Fibroblast of lung (primary cell): ENCODE data around the gene NEK6. TPM values are rescaled to one million over a fixed set of nuclear protein-coding genes. Genes with fewer than 3 reads are reported as not detected.

Source experiments
- DNase-seq, 2 donors: peaks; one replicate each; pipeline versions ENCODE4 v3.0.0 to v3.0.0-alpha.2; 2010; ENCODE audit warnings: low read depth in 2 of 2
- H2AFZ ChIP-seq: 2 replicates; pipeline ENCODE4 v1.5.1; 2012; ENCODE audit warnings: low read length, control low read depth, inconsistent platforms
- H3K27ac ChIP-seq: 2 replicates; pipeline ENCODE4 v1.5.1; 2011; ENCODE audit warnings: low read length, control low read depth; ENCODE audit not compliant: insufficient read depth
- H3K27me3 ChIP-seq: 2 replicates; pipeline ENCODE4 v1.5.1; 2011; ENCODE audit warnings: mild to moderate bottlenecking, low read length; ENCODE audit not compliant: control insufficient read depth, insufficient read depth
- H3K36me3 ChIP-seq: 2 replicates; pipeline ENCODE4 v1.5.1; 2011; ENCODE audit warnings: low read length; ENCODE audit not compliant: control insufficient read depth, insufficient read depth
- H3K4me1 ChIP-seq: 2 replicates; pipeline ENCODE4 v1.5.1; 2011; ENCODE audit warnings: low read length; ENCODE audit not compliant: control insufficient read depth, insufficient read depth; ENCODE audit errors: extremely low read depth
- H3K4me2 ChIP-seq: 2 replicates; pipeline ENCODE4 v1.5.1; 2011; ENCODE audit warnings: low read length, control low read depth; ENCODE audit not compliant: insufficient read depth; ENCODE audit errors: extremely low read depth
- H3K4me3 ChIP-seq, 4 experiments: fragments of 200-600 bp in 1 of 4; sonication (generic) in 1 of 4; replicated peaks in 1 of 4; 2 replicates each; pipeline ENCODE4 v1.5.1; 2011 to 2016; ENCODE audit warnings: low read length in 4 of 4, low read depth in 3 of 4, mild to moderate bottlenecking in 3 of 4, control low read depth in 2 of 4, inconsistent platforms in 1 of 4, mixed read lengths in 1 of 4; ENCODE audit not compliant: insufficient read depth in 1 of 4; ENCODE audit errors: control extremely low read depth in 1 of 4
- H3K79me2 ChIP-seq: 2 replicates; pipeline ENCODE4 v1.5.1; 2012; ENCODE audit warnings: mild to moderate bottlenecking, low read length, inconsistent platforms; ENCODE audit not compliant: control insufficient read depth, insufficient read depth
- H3K9ac ChIP-seq: 2 replicates; pipeline ENCODE4 v1.5.1; 2011; ENCODE audit warnings: mild to moderate bottlenecking, low read length, control low read depth; ENCODE audit not compliant: insufficient read depth
- H3K9me3 ChIP-seq: 2 replicates; pipeline ENCODE4 v1.5.1; 2012; ENCODE audit warnings: low read depth, low read length; ENCODE audit not compliant: control insufficient read depth, insufficient read depth
- H4K20me1 ChIP-seq: 2 replicates; pipeline ENCODE4 v1.5.1; 2011; ENCODE audit warnings: low read length; ENCODE audit not compliant: control insufficient read depth, insufficient read depth; ENCODE audit errors: extremely low read depth
- CTCF ChIP-seq, 2 donors: IDR thresholded peaks in 1 of 2; conservative IDR thresholded peaks in 1 of 2; 1 replicate in 1 of 2; 2 replicates in 1 of 2; pipeline ENCODE4 v1.5.1; 2011 to 2012; ENCODE audit warnings: low read length in 2 of 2, control low read depth in 1 of 2, inconsistent platforms in 1 of 2, low read depth in 1 of 2, mild to moderate bottlenecking in 1 of 2
- EZH2 ChIP-seq: IDR thresholded peaks from 2 replicates; pipeline ENCODE4 v1.5.1; 2012; ENCODE audit warnings: low read length, control low read depth, mild to moderate bottlenecking; ENCODE audit errors: missing control alignments
- polyA plus RNA-seq, 2 donors: library from polyadenylated mRNA; depleted of rRNA in 1 of 2; stranded (reverse) in 1 of 2; unstranded in 1 of 2; fragments of >200 nt; gene quantifications; 2 replicates each; pipeline ENCODE4 v1.2.1, GENCODE V29; 2011 to 2012; ENCODE audit warnings: missing spikeins in 1 of 2
- total RNA-seq: library from RNA; depleted of rRNA; stranded (reverse); fragments of >200 nt; gene quantifications from 2 replicates; pipeline ENCODE4 v1.2.1, GENCODE V29; 2014

NEK6 gene
- total and polyA plus RNA-seq, 2 donors (not counting 1 experiment from before 2014, with no cell fraction given), result 71.2 to 71.4 TPM

GRCh38 chr9:124395826-124396225 lies 138.1 kb downstream of the NEK6 start:
- peaks cover 2% of the 10 kb centered on the region for H3K36me3 ChIP-seq

GRCh38 chr9:124398191-124398935 lies 140.6 kb downstream of the NEK6 start:
- Histone ChIP-seq H3K27me3 (no peaks in the 10 kb centered on the region), H3K9ac (no peak overlapping the region), H3K9me3 (no peaks in the 10 kb centered on the region), H3K4me1 (peaks cover 24% of the 10 kb centered on the region), H3K27ac (peak overlapping the region; percentile 81), H3K36me3 (peaks cover 2% of the 10 kb centered on the region), H2AFZ (no peak overlapping the region), H3K4me2 (no peak overlapping the region), H4K20me1 (no peaks in the 10 kb centered on the region), H3K4me3 (no peak overlapping the region), H3K79me2 (peaks cover 74% of the 10 kb centered on the region)
- no peak for DNase-seq
- no peak for TF ChIP-seq CTCF (conservative IDR thresholded peaks at IDR 0.05 in 1 of 2, IDR thresholded peaks at IDR 0.05 in 1 of 2; ENCODE audit: low read depth in 1 of 2, low read length in 2 of 2)
- no peak for TF ChIP-seq EZH2

More at GRCh38 chr9:124395826-124396225, 138.1 kb downstream of the NEK6 start:
- Histone ChIP-seq H3K4me2 (no peak overlapping the region), H3K4me1 (peaks cover 41% of the 10 kb centered on the region), H3K4me3 (no peak overlapping the region), H3K27me3 (no peaks in the 10 kb centered on the region), H4K20me1 (no peaks in the 10 kb centered on the region), H2AFZ (no peak overlapping the region), H3K27ac (no peak overlapping the region), H3K9ac (no peak overlapping the region), H3K9me3 (no peaks in the 10 kb centered on the region), H3K79me2 (peaks cover 75% of the 10 kb centered on the region)
- TF ChIP-seq EZH2 (no peak), CTCF (conservative IDR thresholded peaks at IDR 0.05 in 1 of 2, IDR thresholded peaks at IDR 0.05 in 1 of 2; ENCODE audit: low read depth in 1 of 2, low read length in 2 of 2) (no peak)
- no peak for DNase-seq

GRCh38 chr9:124399323-124399967 lies 141.7 kb downstream of the NEK6 start:
- Histone ChIP-seq H3K4me3 (peak overlapping the region in 2 of 4 experiments; percentile 3 to 27), H3K27ac (peak overlapping the region; percentile 81), H3K4me1 (peaks cover 13% of the 10 kb centered on the region), H3K9me3 (no peaks in the 10 kb centered on the region), H3K9ac (peak overlapping the region; percentile 7), H3K27me3 (no peaks in the 10 kb centered on the region), H4K20me1 (no peaks in the 10 kb centered on the region), H2AFZ (no peak overlapping the region), H3K4me2 (peak overlapping the region; percentile 83), H3K79me2 (peaks cover 69% of the 10 kb centered on the region), H3K36me3 (peaks cover 2% of the 10 kb centered on the region)
- peak; percentile 75 to 77 for DNase-seq
- peak; percentile 15 to 43 for TF ChIP-seq CTCF (conservative IDR thresholded peaks at IDR 0.05 in 1 of 2, IDR thresholded peaks at IDR 0.05 in 1 of 2; ENCODE audit: low read depth in 1 of 2, low read length in 2 of 2)
- TF ChIP-seq EZH2, result no peak
